GM21576 (cell line): ENCODE data around the gene EFNA2.
"Not testable (repeated sequence)": the region's sequence is repeated elsewhere in the genome, so short reads cannot be mapped to it uniquely, and the experiment has no call there.

Experiments
- ATAC-seq: cut with Tn5 transposase; IDR thresholded peaks from one replicate; pipeline ENCODE4 v1.9.1; 2021; ENCODE audit warnings: mild to moderate bottlenecking, moderate library complexity; ENCODE audit not compliant: unreplicated experiment

The EFNA2 gene

DNA sequence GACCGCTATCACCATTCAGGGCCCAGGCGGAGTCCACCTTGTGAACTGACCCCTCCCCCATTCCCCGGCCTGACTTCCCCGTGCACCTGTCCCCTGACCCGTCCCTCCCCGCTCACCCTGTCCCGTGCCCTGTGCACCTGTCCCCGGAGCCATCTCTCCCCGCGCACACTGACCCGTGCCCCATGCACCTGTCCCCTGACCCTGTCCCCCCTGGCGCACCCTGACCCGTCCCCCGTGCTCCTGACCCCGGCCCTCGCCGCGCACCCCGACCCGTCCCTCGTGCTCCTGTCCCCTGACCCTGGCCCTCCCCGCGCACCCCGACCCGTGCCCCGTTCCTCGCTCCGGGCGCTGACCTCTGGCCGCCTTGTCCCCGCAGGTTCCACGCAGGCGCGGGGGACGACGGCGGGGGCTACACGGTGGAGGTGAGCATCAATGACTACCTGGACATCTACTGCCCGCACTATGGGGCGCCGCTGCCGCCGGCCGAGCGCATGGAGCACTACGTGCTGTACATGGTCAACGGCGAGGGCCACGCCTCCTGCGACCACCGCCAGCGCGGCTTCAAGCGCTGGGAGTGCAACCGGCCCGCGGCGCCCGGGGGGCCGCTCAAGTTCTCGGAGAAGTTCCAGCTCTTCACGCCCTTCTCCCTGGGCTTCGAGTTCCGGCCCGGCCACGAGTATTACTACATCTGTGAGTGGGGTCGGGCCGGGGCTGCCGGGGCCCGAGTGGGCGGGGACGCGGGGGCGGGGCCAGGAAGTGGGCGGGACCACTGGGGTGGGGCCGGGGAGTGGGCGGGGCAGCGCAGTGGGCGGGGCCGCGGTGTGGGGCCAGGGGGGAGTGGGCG lies 9.7 kb downstream of the EFNA2 start:
- ATAC-seq, result no peak

- no peak for ATAC-seq
Observed at GRCh38 chr19:1296078-1296477, 10.4 kb downstream of the EFNA2 start.

DNA sequence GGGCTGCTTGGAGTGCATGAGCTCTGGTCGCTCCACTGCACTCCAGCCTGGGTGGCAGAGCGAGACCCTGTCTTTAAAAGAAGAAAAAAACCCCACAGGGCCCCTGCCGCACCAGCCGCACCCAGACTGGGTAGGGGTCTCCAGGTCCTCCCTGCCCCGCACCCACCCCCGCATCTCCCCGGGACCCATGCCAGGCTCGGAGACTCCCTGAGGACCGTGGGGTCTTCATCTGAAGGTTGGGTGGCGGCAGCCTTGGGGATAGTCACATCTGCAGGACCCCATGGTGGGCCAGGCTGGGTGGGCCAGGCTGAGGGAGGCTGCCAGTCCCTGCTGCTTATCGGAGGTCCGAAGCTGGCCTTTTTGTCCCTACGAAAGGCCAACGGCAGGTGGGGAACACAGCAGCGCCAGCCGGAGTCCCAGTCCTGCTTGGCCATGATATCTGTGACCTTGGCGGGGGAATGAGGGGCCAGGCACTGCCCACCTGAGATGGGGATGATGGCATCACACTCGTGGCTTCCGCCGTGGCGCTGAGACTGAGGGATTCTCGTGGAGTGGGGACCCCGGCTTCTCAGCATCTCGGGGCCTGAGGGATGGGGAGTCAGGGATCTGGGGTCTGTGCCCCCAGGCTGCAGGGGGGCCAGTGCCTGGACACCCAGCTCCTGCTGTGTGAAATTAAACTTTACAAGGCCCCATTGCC lies 11.1 kb downstream of the EFNA2 start:
- no peak for ATAC-seq

DNA sequence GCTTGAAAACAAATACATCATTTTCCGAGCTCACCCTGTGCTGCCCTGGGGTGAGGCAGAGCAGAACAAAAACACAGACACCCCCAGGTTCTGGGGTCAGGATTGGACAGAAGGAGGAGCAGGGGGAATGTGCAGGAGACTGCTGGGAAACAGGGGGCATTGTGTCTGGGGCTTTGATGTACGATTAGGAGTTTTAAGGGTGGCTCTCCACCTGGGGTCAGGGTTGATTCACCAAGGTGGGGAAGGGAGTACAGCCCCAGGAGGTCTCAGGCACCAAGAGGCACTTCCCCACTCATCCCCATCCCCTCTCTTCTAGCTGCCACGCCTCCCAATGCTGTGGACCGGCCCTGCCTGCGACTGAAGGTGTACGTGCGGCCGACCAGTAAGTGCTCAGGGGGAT lies 12.6 kb downstream of the EFNA2 start:
- ATAC-seq, result no peak

DNA sequence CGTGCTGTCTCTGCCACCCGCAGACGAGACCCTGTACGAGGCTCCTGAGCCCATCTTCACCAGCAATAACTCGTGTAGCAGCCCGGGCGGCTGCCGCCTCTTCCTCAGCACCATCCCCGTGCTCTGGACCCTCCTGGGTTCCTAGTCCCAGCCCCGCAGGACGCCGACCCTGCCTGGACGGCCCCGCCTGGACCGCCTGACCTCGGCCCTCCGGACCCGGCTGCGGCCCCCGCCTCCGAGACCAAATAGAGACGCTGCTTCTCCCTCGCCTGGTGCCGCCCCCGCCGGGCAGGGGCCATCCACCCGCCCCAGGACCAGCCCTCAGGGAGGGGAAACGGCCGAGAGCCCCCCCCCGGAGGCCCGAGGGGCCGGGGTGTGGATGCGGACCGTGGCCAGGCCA lies 14.1 kb downstream of the EFNA2 start:
- no peak for ATAC-seq

GRCh38 chr19:1300744-1301490 lies 15.2 kb downstream of the EFNA2 start:
- ATAC-seq, result no peak

GRCh38 chr19:1302533-1303239 lies 17.0 kb downstream of the EFNA2 start:
- ATAC-seq, result no peak

DNA sequence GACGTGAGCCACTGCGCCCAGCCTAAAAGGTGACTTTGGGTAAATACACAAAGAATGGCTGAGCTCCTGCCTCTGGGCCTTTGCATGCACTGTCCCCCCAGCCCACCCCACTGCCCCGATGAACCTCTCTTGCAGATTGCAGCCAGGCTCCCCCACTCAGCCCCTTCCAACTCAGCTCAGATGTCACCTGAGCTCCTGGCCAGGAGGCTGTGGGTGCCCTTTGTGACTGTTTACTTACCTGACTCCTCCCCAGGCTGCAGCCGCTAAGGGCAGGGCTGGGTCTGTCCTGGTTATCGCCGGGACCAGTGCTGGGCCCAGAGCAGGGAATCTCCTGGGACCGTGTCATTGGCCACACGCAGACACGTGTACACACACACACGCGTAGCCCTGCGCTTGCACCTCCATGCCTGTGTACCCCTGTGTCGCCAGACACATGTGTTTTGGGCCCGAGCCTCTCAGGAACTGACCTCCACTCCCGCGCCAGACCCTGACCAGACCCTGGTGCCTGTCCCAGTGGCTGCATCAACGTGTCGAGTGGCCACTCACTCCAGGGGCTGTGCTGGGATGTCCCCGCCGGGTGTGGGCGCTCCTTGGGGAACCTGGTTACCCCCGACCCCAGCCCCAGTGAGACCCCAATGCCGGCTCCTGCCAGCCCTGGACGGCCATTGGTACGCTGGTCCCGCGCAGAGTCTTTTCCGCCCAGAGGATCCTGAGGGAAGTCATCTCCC lies 18.7 kb downstream of the EFNA2 start:
- ATAC-seq, result no peak

- not testable (repeated sequence) for ATAC-seq
Observed at GRCh38 chr19:1305354-1305753, 19.7 kb downstream of the EFNA2 start.

- ATAC-seq, result no peak
Observed at GRCh38 chr19:1307320-1307719, 21.6 kb downstream of the EFNA2 start.

DNA sequence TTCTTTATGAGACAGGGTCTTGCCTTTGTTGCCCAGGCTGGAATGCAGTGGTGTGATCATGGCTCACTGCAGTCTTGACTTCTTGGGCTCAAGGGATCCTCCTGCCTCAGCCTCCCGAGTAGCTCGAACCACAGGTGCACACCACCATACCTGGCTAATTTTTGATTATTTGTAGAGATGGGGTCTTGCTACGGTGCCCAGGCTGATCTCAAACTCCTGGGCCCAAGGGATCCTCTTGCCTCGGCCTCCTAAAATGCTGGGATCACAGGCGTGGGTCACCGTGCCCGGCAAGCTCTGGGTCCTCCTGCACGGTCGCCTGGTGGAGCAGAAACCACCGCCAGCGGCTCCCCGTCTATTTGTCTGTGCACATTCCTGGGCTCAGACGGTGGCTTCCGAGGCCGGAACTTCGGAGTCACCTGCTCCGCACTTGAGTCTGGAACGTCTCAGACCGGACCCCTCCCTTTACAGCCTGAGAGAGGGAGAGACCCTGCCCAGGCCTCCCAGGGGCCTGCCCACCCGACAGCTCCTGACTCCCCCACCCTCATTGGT lies 22.2 kb downstream of the EFNA2 start:
- no peak for ATAC-seq

GRCh38 chr19:1308718-1309117 lies 23.0 kb downstream of the EFNA2 start:
- ATAC-seq, result no peak

- ATAC-seq, result no peak
Observed at GRCh38 chr19:1309977-1310852, 24.5 kb downstream of the EFNA2 start.

- no peak for ATAC-seq
Observed at GRCh38 chr19:1310853-1311180, 25.1 kb downstream of the EFNA2 start.

- ATAC-seq, result no peak
Observed at GRCh38 chr19:1311543-1312091, 25.9 kb downstream of the EFNA2 start.

GRCh38 chr19:1312767-1313694 lies 27.4 kb downstream of the EFNA2 start:
- no peak for ATAC-seq

DNA sequence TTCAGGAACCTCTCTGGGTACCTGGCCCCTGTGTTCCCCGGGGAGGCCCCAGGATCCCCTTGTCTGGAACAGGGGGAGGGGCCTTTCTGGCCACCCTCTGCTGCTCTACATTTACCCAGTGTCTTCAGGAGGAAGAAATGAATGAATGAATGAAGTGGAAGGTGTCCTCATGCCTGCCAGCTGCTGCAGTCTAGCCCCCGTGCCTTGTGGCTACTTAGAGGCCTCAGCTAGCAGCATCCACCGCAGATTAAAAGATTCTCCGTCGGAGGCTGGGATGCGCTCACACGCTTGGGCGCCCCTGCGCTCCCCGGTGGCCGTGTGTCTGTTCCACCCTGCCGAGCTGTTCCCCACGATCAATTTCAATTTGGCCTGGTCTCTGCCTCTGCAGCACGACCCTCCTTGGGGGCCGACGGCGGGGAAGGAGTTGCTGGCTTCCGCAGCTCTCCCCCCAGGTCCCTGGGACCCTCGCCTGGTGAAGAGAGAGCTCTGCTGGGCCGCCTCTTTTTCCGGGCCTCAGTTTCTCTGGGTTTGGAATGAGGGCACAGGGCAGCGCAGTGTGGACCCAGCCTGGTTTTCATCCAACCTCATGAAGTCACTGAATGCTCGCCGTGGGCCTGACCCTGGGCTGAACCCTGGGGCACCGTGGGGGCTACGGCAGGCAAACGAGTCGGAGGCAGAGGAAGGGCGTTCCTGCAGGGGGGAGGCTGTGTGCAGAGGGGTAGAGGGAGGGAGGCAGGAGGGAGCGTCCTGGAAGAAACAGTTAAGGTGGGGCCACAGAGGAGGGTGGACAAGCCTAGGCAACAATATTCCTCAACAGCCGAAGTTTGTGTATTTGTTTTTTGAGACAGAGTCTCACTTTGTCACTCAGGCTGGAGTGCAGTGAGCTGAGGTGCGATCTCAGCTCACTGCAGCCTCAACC lies 28.3 kb downstream of the EFNA2 start:
- no peak for ATAC-seq
